Sigmoid colon (tissue), 3 donors: ENCODE results near the gene SPTLC1.

ENCODE experiments used
- CTCF ChIP-seq, 4 experiments: fragments of 450-650 bp in 3 of 4; fragments of 200-600 bp in 1 of 4; IDR thresholded peaks; one replicate each; pipeline ENCODE4 v1.5.1; 2016 to 2019; ENCODE audit warnings: antibody characterized with exemption in 4 of 4, mild to moderate bottlenecking in 3 of 4, moderate library complexity in 2 of 4
- POLR2A ChIP-seq, 2 donors: fragments of 450-650 bp; IDR thresholded peaks; one replicate each; pipeline ENCODE4 v1.6.1; 2016; ENCODE audit warnings: antibody characterized with exemption in 2 of 2, mild to moderate bottlenecking in 2 of 2, moderate library complexity in 2 of 2

GRCh38 chr9:92071634-92072033 is 43.6 kb downstream of the SPTLC1 start:
- no peak for TF ChIP-seq CTCF (IDR thresholded peaks at IDR 0.05)
- TF ChIP-seq POLR2A (IDR thresholded peaks at IDR 0.05), result no peak
